Heart right ventricle (tissue), 16 donors: ENCODE data around the gene SART1. TPM values are rescaled to one million over a fixed set of nuclear protein-coding genes. Genes with fewer than 3 reads are reported as not detected.
"Not testable (repeated sequence)": the region's sequence is repeated elsewhere in the genome, so short reads cannot be mapped to it uniquely, and the experiment has no call there.

Source experiments
- ATAC-seq, 8 donors: fragments of 200-7000 bp; cut with Tn5 transposase; one replicate each; pipeline ENCODE4 v1.9.1; 2020; ENCODE audit warnings: mild to moderate bottlenecking in 8 of 8, moderate library complexity in 8 of 8, moderate number of reproducible peaks in 1 of 8
- DNase-seq, 2 donors: peaks; one replicate each; pipeline ENCODE4 v3.0.0-alpha.2; 2020
- H3K27ac ChIP-seq, 10 donors: fragments of 200-600 bp; sonication (generic) in 2 of 10; one replicate each; pipeline versions ENCODE4 v1.5.0 to v1.8.0; 2020 to 2022; ENCODE audit warnings: mild to moderate bottlenecking in 3 of 10
- H3K27me3 ChIP-seq, 7 donors: fragments of 200-600 bp; one replicate each; pipeline ENCODE4 v1.8.0; 2021 to 2022; ENCODE audit warnings: mild to moderate bottlenecking in 2 of 7
- H3K36me3 ChIP-seq, 9 donors: fragments of 200-600 bp; sonication (generic) in 1 of 9; one replicate each; pipeline versions ENCODE4 v1.5.0 to v1.8.0; 2020 to 2022; ENCODE audit warnings: mild to moderate bottlenecking in 2 of 9
- H3K4me1 ChIP-seq, 9 donors: fragments of 200-600 bp; sonication (generic) in 1 of 9; one replicate each; pipeline versions ENCODE4 v1.5.0 to v1.8.0; 2020 to 2022; ENCODE audit warnings: mild to moderate bottlenecking in 4 of 9
- H3K4me3 ChIP-seq, 10 donors: fragments of 200-600 bp; sonication (generic) in 2 of 10; one replicate each; pipeline versions ENCODE4 v1.5.0 to v1.8.0; 2020 to 2022; ENCODE audit warnings: mild to moderate bottlenecking in 7 of 10, moderate library complexity in 2 of 10
- H3K9me3 ChIP-seq, 11 donors: fragments of 200-600 bp in 10 of 11; sonication (generic) in 2 of 11; one replicate each; pipeline versions ENCODE4 v1.5.0 to v1.8.0; 2013 to 2022; ENCODE audit warnings: mild to moderate bottlenecking in 2 of 11, control low read depth in 1 of 11, moderate library complexity in 1 of 11
- CTCF ChIP-seq, 9 donors: fragments of 200-600 bp; sonication (generic) in 2 of 9; IDR thresholded peaks; one replicate each; pipeline versions ENCODE4 v1.5.0 to v1.8.0; 2021 to 2022; ENCODE audit warnings: antibody characterized with exemption in 9 of 9, mild to moderate bottlenecking in 5 of 9, moderate library complexity in 1 of 9
- WGBS, 2 donors: extraction: QIAGEN DNeasy Blood & Tissue Kit; methylation state at CpG; one replicate each; pipeline ENCODE4 v1.1.7; 2013; ENCODE audit warnings: inconsistent platforms in 1 of 2; 5-methylcytosine and 5-hydroxymethylcytosine counted together
- intact Hi-C, 10 donors: fragments of 100-400 bp; cut with DNase I; formaldehyde crosslinking; loops; one replicate each; pipeline versions ENCODE4 v1.11.1 to v1.14.2; 2022
- polyA plus RNA-seq, 2 donors: library from polyadenylated mRNA; stranded (reverse); fragments of 200-250 nt; gene quantifications; one replicate each; pipeline ENCODE4 v1.2.3, GENCODE V29; 2013
- total RNA-seq, 10 donors: library from RNA; stranded (reverse); fragmentation: NEBNext Ultra II Directional in 3 of 10; extraction: Animal tissue kit (Norgen Biotek cat#: 25700) in 3 of 10; gene quantifications; one replicate each; pipeline versions ENCODE4 v1.2.1 to v1.2.4, GENCODE V29; 2021 to 2023
- donor health status: Arrhythmogenic right ventricular cardiomyopathy.
- donor health status: ischemic (EF 13 %, LVEDD 7.1; RV severe dilation, severe dysfunction).
- donor health status: healthy with polysubstance abuse.
- donor health status: DM: no; HTN: yes; CAD: no.
- donor health status: DM: no; HTN: no; CAD: no.
- donor health status: ischemic (EF 25% LVEDD 6.9; RV normal size, moderate dysfunction).
- donor health status: ischemic (EF 25% LVEDD 5.7; RV mildly dilated, moderate dysfunction).
- donor health status: healthy.
- donor health status: DM: yes; HTN: yes; CAD: no.
- donor health status: Ischemic cardiomyopathy.
- donor health status: ischemic (EF 35%, LVEDD 5.7; RV mildly dilated, moderate dysfunction).
- donor health status: nonischemic (EF 11% LVEDD 7.7; RV severe dilation, severe dysfunction).
- donor health status: DM: yes; HTN: yes; CAD: no.
- donor health status: PGD.
- donor health status: ischemic (EF 29% LVEDD 5.4; RV normal size, mild dysfunction).
- donor health status: nonischemic (EF 23%, LVEDD 6.1; RV moderate dilation, normal function).

The SART1 gene
- total and polyA plus RNA-seq, 12 donors: 26.2 to 160 (median 33.5) TPM

- H3K4me1 ChIP-seq: peaks cover 0 to 26% (median 8%) of the 10 kb centered on the region in 9 donors
- peak; percentile 89 to 98 (median 95) for TF ChIP-seq CTCF (IDR thresholded peaks at IDR 0.05)
- no peak overlapping the region for H3K27ac ChIP-seq
- intact Hi-C loops: no loop called here
- H3K27me3 ChIP-seq: peaks cover 0 to 9% (median 7%) of the 10 kb centered on the region in 7 donors
- H3K9me3 ChIP-seq: no peaks in the 10 kb centered on the region
- DNase-seq: peak; percentile 65 to 81
- WGBS, 2 donors: 20% methylated on average over 45 to 46 of the region's 46 CpGs
- H3K4me3 ChIP-seq: peak overlapping the region in 7 of 10 donors; percentile 4 to 29 (median 17)
- H3K36me3 ChIP-seq: no peaks in the 10 kb centered on the region
- peak; percentile 62 to 87 (median 85) for ATAC-seq
These were observed 61.1 kb downstream of the SART1 start for GRCh38 chr11:66022401-66023185.

GRCh38 chr11:66023186-66023440, 61.6 kb downstream of the SART1 start:
- H3K9me3 ChIP-seq, intact Hi-C loops, ATAC-seq, H3K27ac ChIP-seq, H3K36me3 ChIP-seq, DNase-seq, H3K4me3 ChIP-seq: not testable (repeated sequence)
- WGBS, 2 donors: 72 to 83% methylated on average over 5 of the region's 5 CpGs
- peaks cover 0 to 26% (median 8%) of the 10 kb centered on the region in 9 donors for H3K4me1 ChIP-seq
- peaks cover 0 to 12% (median 7%) of the 10 kb centered on the region in 7 donors for H3K27me3 ChIP-seq

DNA sequence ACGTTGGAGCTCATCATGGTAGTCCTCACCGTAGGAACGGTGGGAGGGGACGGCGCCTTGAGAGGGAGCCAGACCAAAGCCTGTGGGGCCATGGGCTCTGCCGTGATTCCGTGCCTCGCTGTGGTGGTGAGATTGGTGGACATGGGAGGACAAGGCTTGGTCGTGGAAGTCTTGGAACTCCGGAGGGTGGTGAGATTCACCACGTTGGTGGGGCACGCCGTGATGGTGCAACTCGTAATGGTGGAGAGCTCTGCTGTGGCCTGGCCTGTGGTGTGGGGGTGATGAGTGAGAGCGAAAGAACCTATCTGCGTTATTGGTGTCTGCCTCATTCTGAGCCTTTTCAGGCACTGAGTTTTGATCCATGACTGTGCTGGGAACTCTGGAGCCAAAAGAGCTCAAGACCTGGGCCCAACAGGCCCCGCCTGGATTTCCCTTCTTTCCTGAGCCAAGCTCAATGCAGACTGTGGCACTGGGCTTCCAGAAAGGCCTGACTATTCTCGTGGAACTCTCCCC, 64.5 kb downstream of the SART1 start, which contains the start of gene CATSPER1:
Gene CATSPER1, minus strand, starts transcription at position 463 of the 513 bp plus-strand sequence. Its CDS starts 100 bp downstream, at position 363.
- Histone ChIP-seq H3K4me3 (no peak within 1 kb of the TSS), H3K36me3 (no peaks in the 10 kb centered on the region), H3K27ac (no peak within 1 kb of the TSS), H3K9me3 (no peaks in the 10 kb centered on the region), H3K4me1 (peaks cover 0 to 18% (median 8%) of the 10 kb centered on the region in 9 donors), H3K27me3 (peaks cover 0 to 17% (median 7%) of the 10 kb centered on the region in 7 donors)
- ATAC-seq (no peak), DNase-seq (no peak)
- WGBS, 2 donors: 89 to 91% methylated on average over 18 of the region's 18 CpGs
- TF ChIP-seq CTCF (IDR thresholded peaks at IDR 0.05): no peak
- intact Hi-C loops: no loop called here

Other genes with a start within 250 kb of the SART1 start
- gene KAT5, start 249.5 kb upstream of the SART1 start, total RNA-seq: 10 to 100 TPM; 40.9 to 53.6 (median 44.0) TPM
- 10 to 100 TPM; 54.9 to 62.8 TPM for gene KAT5, start 249.5 kb upstream of the SART1 start, polyA plus RNA-seq
- gene RNASEH2C, start 240.9 kb upstream of the SART1 start, total RNA-seq: 10 to 100 TPM; 34.1 to 75.6 (median 43.5) TPM
- gene RNASEH2C, start 240.9 kb upstream of the SART1 start, polyA plus RNA-seq: 100 to 1,000 TPM in 1 of 2 donors, 10 to 100 TPM in 1; 60.3 to 123 TPM
- 10 to 100 TPM in 1 of 10 donors, 1 to 10 TPM in 9; 6.1 to 12.8 (median 7.4) TPM for gene AP5B1, start 180.8 kb upstream of the SART1 start, total RNA-seq
- 1 to 10 TPM; 5.0 to 5.1 TPM for gene AP5B1, start 180.8 kb upstream of the SART1 start, polyA plus RNA-seq
- gene OVOL1, start 174.7 kb upstream of the SART1 start, total RNA-seq: not detected
- gene OVOL1, start 174.7 kb upstream of the SART1 start, polyA plus RNA-seq: not detected
- under 1 TPM in 5 of 10 donors, not detected in 5; 0.13 to 0.32 (median 0.21) TPM for gene SNX32, start 127.8 kb upstream of the SART1 start, total RNA-seq
- under 1 TPM; 0.51 to 0.58 TPM for gene SNX32, start 127.8 kb upstream of the SART1 start, polyA plus RNA-seq
- 100 to 1,000 TPM; 281 to 672 (median 320) TPM for gene CFL1, start 103.6 kb upstream of the SART1 start, total RNA-seq
- 100 to 1,000 TPM; 159 to 962 TPM for gene CFL1, start 103.6 kb upstream of the SART1 start, polyA plus RNA-seq
- 10 to 100 TPM; 20.3 to 38.8 (median 27.0) TPM for gene MUS81, start 101.3 kb upstream of the SART1 start, total RNA-seq
- 100 to 1,000 TPM in 1 of 2 donors, 10 to 100 TPM in 1; 54.4 to 111 TPM for gene MUS81, start 101.3 kb upstream of the SART1 start, polyA plus RNA-seq
- 100 to 1,000 TPM in 3 of 10 donors, 10 to 100 TPM in 7; 79.4 to 112 (median 89.6) TPM for gene EFEMP2, start 88.9 kb upstream of the SART1 start, total RNA-seq
- 100 to 1,000 TPM in 1 of 2 donors, 10 to 100 TPM in 1; 54.8 to 133 TPM for gene EFEMP2, start 88.9 kb upstream of the SART1 start, polyA plus RNA-seq
- 1 to 10 TPM in 2 of 10 donors, under 1 TPM in 7, not detected in 1; 0.20 to 7.9 (median 0.55) TPM for gene CTSW, start 81.9 kb upstream of the SART1 start, total RNA-seq
- gene CTSW, start 81.9 kb upstream of the SART1 start, polyA plus RNA-seq: under 1 TPM; 0.17 to 0.88 TPM
- gene FIBP, start 73.3 kb upstream of the SART1 start, total RNA-seq: 10 to 100 TPM; 46.3 to 63.2 (median 49.9) TPM
- gene FIBP, start 73.3 kb upstream of the SART1 start, polyA plus RNA-seq: 10 to 100 TPM; 44.0 to 88.4 TPM
- 10 to 100 TPM; 22.1 to 48.9 (median 34.4) TPM for gene CCDC85B, start 71.1 kb upstream of the SART1 start, total RNA-seq
- gene CCDC85B, start 71.1 kb upstream of the SART1 start, polyA plus RNA-seq: 10 to 100 TPM; 66.3 to 69.4 TPM
- gene FOSL1, start 61.3 kb upstream of the SART1 start, total RNA-seq: 1 to 10 TPM in 6 of 10 donors, under 1 TPM in 2, not detected in 2; 0.31 to 8.1 (median 2.6) TPM
- 10 to 100 TPM in 1 of 2 donors, 1 to 10 TPM in 1; 2.0 to 32.8 TPM for gene FOSL1, start 61.3 kb upstream of the SART1 start, polyA plus RNA-seq
- gene C11orf68, start 42.7 kb upstream of the SART1 start, total RNA-seq: 10 to 100 TPM; 35.7 to 49.2 (median 40.9) TPM
- gene C11orf68, start 42.7 kb upstream of the SART1 start, polyA plus RNA-seq: 10 to 100 TPM; 38.2 to 44.7 TPM
- 100 to 1,000 TPM in 3 of 10 donors, 10 to 100 TPM in 7; 69.4 to 115 (median 93.8) TPM for gene DRAP1, start 42.3 kb upstream of the SART1 start, total RNA-seq
- 100 to 1,000 TPM; 177 to 210 TPM for gene DRAP1, start 42.3 kb upstream of the SART1 start, polyA plus RNA-seq
- not detected for gene TSGA10IP, start 16.3 kb upstream of the SART1 start, total RNA-seq
- gene TSGA10IP, start 16.3 kb upstream of the SART1 start, polyA plus RNA-seq: under 1 TPM in 1 of 2 donors, not detected in 1; 0.01 TPM
- 10 to 100 TPM; 15.1 to 25.3 (median 19.7) TPM for gene EIF1AD, start 40.4 kb downstream of the SART1 start, total RNA-seq
- gene EIF1AD, start 40.4 kb downstream of the SART1 start, polyA plus RNA-seq: 10 to 100 TPM; 18.3 to 30.0 TPM
- 100 to 1,000 TPM; 196 to 224 (median 212) TPM for gene BANF1, start 40.8 kb downstream of the SART1 start, total RNA-seq
- gene BANF1, start 40.8 kb downstream of the SART1 start, polyA plus RNA-seq: 100 to 1,000 TPM; 234 to 381 TPM
- under 1 TPM in 3 of 10 donors, not detected in 7; 0.35 to 0.69 (median 0.43) TPM for gene CST6, start 50.3 kb downstream of the SART1 start, total RNA-seq
- 1 to 10 TPM in 1 of 2 donors, under 1 TPM in 1; 0.44 to 2.6 TPM for gene CST6, start 50.3 kb downstream of the SART1 start, polyA plus RNA-seq
- gene CATSPER1, start 64.7 kb downstream of the SART1 start, total RNA-seq: 1 to 10 TPM in 1 of 10 donors, not detected in 9; 1.1 TPM
- gene CATSPER1, start 64.7 kb downstream of the SART1 start, polyA plus RNA-seq: under 1 TPM in 1 of 2 donors, not detected in 1; 0.17 TPM
- 1 to 10 TPM; 1.9 to 4.6 (median 2.5) TPM for gene GAL3ST3, start 87.4 kb downstream of the SART1 start, total RNA-seq
- gene GAL3ST3, start 87.4 kb downstream of the SART1 start, polyA plus RNA-seq: 1 to 10 TPM in 1 of 2 donors, under 1 TPM in 1; 0.07 to 1.0 TPM
- 10 to 100 TPM; 62.0 to 89.8 (median 72.7) TPM for gene SF3B2, start 90.6 kb downstream of the SART1 start, total RNA-seq
- gene SF3B2, start 90.6 kb downstream of the SART1 start, polyA plus RNA-seq: 10 to 100 TPM; 46.5 to 94.9 TPM
- gene PACS1, start 108.5 kb downstream of the SART1 start, total RNA-seq: 100 to 1,000 TPM in 4 of 10 donors, 10 to 100 TPM in 6; 50.0 to 121 (median 81.9) TPM
- 10 to 100 TPM; 24.1 to 28.2 TPM for gene PACS1, start 108.5 kb downstream of the SART1 start, polyA plus RNA-seq